Limb (tissue), 2 donors: Measurements from ENCODE around the gene DCDC2B.
"Not testable (repeated sequence)": the region's sequence is repeated elsewhere in the genome, so short reads cannot be mapped to it uniquely, and the experiment has no call there.

ENCODE experiments used
- DNase-seq, 2 donors: peaks; one replicate each; pipeline ENCODE4 v3.0.0-alpha.2; 2016; ENCODE audit errors: extremely low spot score in 2 of 2

Gene DCDC2B

GRCh38 chr1:32255072-32256071 is 46.5 kb downstream of the DCDC2B start:
- no peak for DNase-seq

GRCh38 chr1:32256473-32257226 is 47.8 kb downstream of the DCDC2B start:
- DNase-seq = no peak

- no peak for DNase-seq
These were observed 48.3 kb downstream of the DCDC2B start for GRCh38 chr1:32257227-32257508.

- not testable (repeated sequence) for DNase-seq
These were observed 54.3 kb downstream of the DCDC2B start for GRCh38 chr1:32263236-32263593.

GRCh38 chr1:32263744-32264143 is 54.9 kb downstream of the DCDC2B start:
- DNase-seq = no peak
